ENCODE measurements around the gene UBAP1. TPM values are rescaled to one million over a fixed set of nuclear protein-coding genes. Genes with fewer than 3 reads are reported as not detected.
"Not testable (repeated sequence)": the region's sequence is repeated elsewhere in the genome, so short reads cannot be mapped to it uniquely, and the experiment has no call there.

Gene UBAP1
- total and polyA plus RNA-seq, 4 donors, result 25.6 to 53.9 (median 42.8) TPM

GRCh38 chr9:34246453-34246852, 67.6 kb downstream of the UBAP1 start:
- WGBS, 2 donors, result 63 to 82% methylated on average over 2 of the region's 2 CpGs
- Histone ChIP-seq H3K4me1 (ENCODE audit: control insufficient read depth in 5 of 5, insufficient read depth in 5 of 5, low read length in 5 of 5) (peaks cover 0 to 5% (median 0%) of the 10 kb centered on the region in 5 donors), H3K36me3 (ENCODE audit: control insufficient read depth in 4 of 4, insufficient read depth in 4 of 4, low read length in 4 of 4) (peaks cover 12 to 47% (median 36%) of the 10 kb centered on the region in 4 donors), H3K4me3 (no peak overlapping the region), H3K27me3 (ENCODE audit: control insufficient read depth in 3 of 3, insufficient read depth in 3 of 3, low read length in 2 of 3) (no peaks in the 10 kb centered on the region), H3K9me3 (ENCODE audit: control insufficient read depth in 4 of 4, insufficient read depth in 3 of 4, low read length in 3 of 4) (peaks cover 0 to 2% (median 0%) of the 10 kb centered on the region in 4 donors), H3K9ac (ENCODE audit: insufficient read depth in 1 of 2, low read length in 2 of 2) (no peak overlapping the region), H3K27ac (ENCODE audit: low read depth in 1 of 2, low read length in 1 of 2) (peak overlapping the region in 1 of 2 donors; percentile 69)
- DNase-seq (no peak), ATAC-seq (ENCODE audit: insufficient read depth, low FRiP score) (no peak)
- no peak for TF ChIP-seq CTCF (IDR thresholded peaks at IDR 0.05; ENCODE audit: control extremely low read depth, extremely low read depth)

GRCh38 chr9:34247782-34248181, 68.9 kb downstream of the UBAP1 start:
- not testable (repeated sequence) for H3K4me1 ChIP-seq (ENCODE audit: control insufficient read depth in 5 of 5, insufficient read depth in 5 of 5, low read length in 5 of 5); H3K4me3 ChIP-seq; DNase-seq; H3K27me3 ChIP-seq (ENCODE audit: control insufficient read depth in 3 of 3, insufficient read depth in 3 of 3, low read length in 2 of 3); H3K9ac ChIP-seq (ENCODE audit: insufficient read depth in 1 of 2, low read length in 2 of 2); H3K9me3 ChIP-seq (ENCODE audit: control insufficient read depth in 4 of 4, insufficient read depth in 3 of 4, low read length in 3 of 4); ATAC-seq (ENCODE audit: insufficient read depth, low FRiP score)
- WGBS, 2 donors, result 79 to 87% methylated on average over 4 of the region's 4 CpGs
- Histone ChIP-seq H3K27ac (ENCODE audit: low read depth in 1 of 2, low read length in 1 of 2) (peak overlapping the region in 1 of 2 donors; percentile 23), H3K36me3 (ENCODE audit: control insufficient read depth in 4 of 4, insufficient read depth in 4 of 4, low read length in 4 of 4) (peaks cover 9 to 40% (median 26%) of the 10 kb centered on the region in 4 donors)

- Histone ChIP-seq H3K27me3 (ENCODE audit: control insufficient read depth in 3 of 3, insufficient read depth in 3 of 3, low read length in 2 of 3) (no peaks in the 10 kb centered on the region), H3K4me1 (ENCODE audit: control insufficient read depth in 5 of 5, insufficient read depth in 5 of 5, low read length in 5 of 5) (peaks cover 0 to 5% (median 4%) of the 10 kb centered on the region in 5 donors), H3K27ac (ENCODE audit: low read depth in 1 of 2, low read length in 1 of 2) (no peak overlapping the region), H3K4me3 (no peak overlapping the region), H3K9ac (ENCODE audit: insufficient read depth in 1 of 2, low read length in 2 of 2) (no peak overlapping the region), H3K9me3 (ENCODE audit: control insufficient read depth in 4 of 4, insufficient read depth in 3 of 4, low read length in 3 of 4) (peaks cover 0 to 2% (median 0%) of the 10 kb centered on the region in 4 donors), H3K36me3 (ENCODE audit: control insufficient read depth in 4 of 4, insufficient read depth in 4 of 4, low read length in 4 of 4) (peaks cover 9 to 42% (median 26%) of the 10 kb centered on the region in 4 donors)
- WGBS, 2 donors, result 92 to 94% methylated on average over 7 of the region's 7 CpGs
- DNase-seq, result no peak
- TF ChIP-seq CTCF (IDR thresholded peaks at IDR 0.05; ENCODE audit: control extremely low read depth, extremely low read depth), result no peak
- ATAC-seq (ENCODE audit: insufficient read depth, low FRiP score), result no peak
Observed at GRCh38 chr9:34249274-34249673, 70.4 kb downstream of the UBAP1 start.

GRCh38 chr9:34250721-34251120, 71.9 kb downstream of the UBAP1 start:
- peaks cover 0 to 2% (median 0%) of the 10 kb centered on the region in 4 donors for H3K9me3 ChIP-seq (ENCODE audit: control insufficient read depth in 4 of 4, insufficient read depth in 3 of 4, low read length in 3 of 4)
- ATAC-seq (ENCODE audit: insufficient read depth, low FRiP score), result no peak
- peaks cover 9 to 49% (median 30%) of the 10 kb centered on the region in 4 donors for H3K36me3 ChIP-seq (ENCODE audit: control insufficient read depth in 4 of 4, insufficient read depth in 4 of 4, low read length in 4 of 4)
- no peak overlapping the region for H3K4me3 ChIP-seq
- no peaks in the 10 kb centered on the region for H3K27me3 ChIP-seq (ENCODE audit: control insufficient read depth in 3 of 3, insufficient read depth in 3 of 3, low read length in 2 of 3)
- no peak overlapping the region for H3K27ac ChIP-seq (ENCODE audit: low read depth in 1 of 2, low read length in 1 of 2)
- 88 to 93% methylated on average over 2 of the region's 2 CpGs for WGBS, 2 donors
- DNase-seq, result peak in 1 of 3 donors; percentile 32
- H3K4me1 ChIP-seq (ENCODE audit: control insufficient read depth in 5 of 5, insufficient read depth in 5 of 5, low read length in 5 of 5), result peaks cover 0 to 5% (median 4%) of the 10 kb centered on the region in 5 donors
- no peak overlapping the region for H3K9ac ChIP-seq (ENCODE audit: insufficient read depth in 1 of 2, low read length in 2 of 2)
- no peak for TF ChIP-seq CTCF (IDR thresholded peaks at IDR 0.05; ENCODE audit: control extremely low read depth, extremely low read depth)

Measured in lung (tissue), 12 donors.